GM10266 (cell line): ENCODE results near the gene CYSRT1.

Source experiments
- DNase-seq: peaks from one replicate; pipeline ENCODE4 v3.0.0; 2012; ENCODE audit errors: extremely low spot score
- TF ChIP-seq, protein P1 (sequence below): IDR thresholded peaks from 2 replicates; pipeline ENCODE4 v1.5.1; 2012; ENCODE audit warnings: mild to moderate bottlenecking, low read depth; ENCODE audit not compliant: control insufficient read depth, insufficient read depth; ENCODE audit errors: missing control alignments

The CYSRT1 gene

DNA sequence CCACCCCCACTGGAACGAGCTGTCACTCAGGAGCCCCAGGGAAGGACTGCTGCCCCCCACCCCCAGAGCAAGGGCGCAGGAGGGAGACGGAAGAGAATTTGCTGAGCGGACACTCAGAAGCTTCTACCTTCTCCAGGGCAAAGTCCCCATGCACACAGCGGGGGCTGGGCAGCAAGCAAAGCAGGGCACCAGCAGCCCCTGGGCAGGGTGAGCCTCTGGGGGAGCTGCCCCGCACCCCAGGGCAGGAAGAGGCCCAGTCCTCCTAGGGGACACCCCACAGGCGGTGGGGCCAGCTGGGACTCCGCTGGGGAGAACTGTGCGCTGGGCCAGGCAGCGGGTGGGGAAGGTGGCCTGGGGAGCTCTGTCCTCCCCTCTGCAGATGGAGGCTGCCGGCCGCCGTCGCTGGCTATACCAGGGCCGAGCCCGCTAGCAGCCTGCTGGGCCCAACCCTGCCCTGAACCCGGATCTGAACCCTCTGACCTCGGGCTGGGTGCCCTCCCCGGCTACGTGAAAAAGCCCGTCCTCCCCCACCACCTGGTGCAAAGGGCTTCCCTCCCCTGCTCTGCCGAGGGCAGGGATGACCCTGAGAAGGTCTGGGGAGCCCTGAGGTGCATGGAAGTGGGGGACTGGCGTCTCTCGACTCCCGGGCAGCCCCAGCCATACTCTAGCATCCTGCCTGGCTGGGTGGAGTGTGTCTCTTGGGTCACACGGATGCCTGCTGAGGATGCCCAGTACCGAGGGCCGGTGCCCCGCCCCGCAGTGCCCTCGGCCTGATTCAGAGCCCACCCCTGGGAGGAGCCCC, 5.1 kb downstream of the CYSRT1 start:
- TF ChIP-seq, protein P1, sequence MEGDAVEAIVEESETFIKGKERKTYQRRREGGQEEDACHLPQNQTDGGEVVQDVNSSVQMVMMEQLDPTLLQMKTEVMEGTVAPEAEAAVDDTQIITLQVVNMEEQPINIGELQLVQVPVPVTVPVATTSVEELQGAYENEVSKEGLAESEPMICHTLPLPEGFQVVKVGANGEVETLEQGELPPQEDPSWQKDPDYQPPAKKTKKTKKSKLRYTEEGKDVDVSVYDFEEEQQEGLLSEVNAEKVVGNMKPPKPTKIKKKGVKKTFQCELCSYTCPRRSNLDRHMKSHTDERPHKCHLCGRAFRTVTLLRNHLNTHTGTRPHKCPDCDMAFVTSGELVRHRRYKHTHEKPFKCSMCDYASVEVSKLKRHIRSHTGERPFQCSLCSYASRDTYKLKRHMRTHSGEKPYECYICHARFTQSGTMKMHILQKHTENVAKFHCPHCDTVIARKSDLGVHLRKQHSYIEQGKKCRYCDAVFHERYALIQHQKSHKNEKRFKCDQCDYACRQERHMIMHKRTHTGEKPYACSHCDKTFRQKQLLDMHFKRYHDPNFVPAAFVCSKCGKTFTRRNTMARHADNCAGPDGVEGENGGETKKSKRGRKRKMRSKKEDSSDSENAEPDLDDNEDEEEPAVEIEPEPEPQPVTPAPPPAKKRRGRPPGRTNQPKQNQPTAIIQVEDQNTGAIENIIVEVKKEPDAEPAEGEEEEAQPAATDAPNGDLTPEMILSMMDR, result no peak
- DNase-seq, result no peak

DNA sequence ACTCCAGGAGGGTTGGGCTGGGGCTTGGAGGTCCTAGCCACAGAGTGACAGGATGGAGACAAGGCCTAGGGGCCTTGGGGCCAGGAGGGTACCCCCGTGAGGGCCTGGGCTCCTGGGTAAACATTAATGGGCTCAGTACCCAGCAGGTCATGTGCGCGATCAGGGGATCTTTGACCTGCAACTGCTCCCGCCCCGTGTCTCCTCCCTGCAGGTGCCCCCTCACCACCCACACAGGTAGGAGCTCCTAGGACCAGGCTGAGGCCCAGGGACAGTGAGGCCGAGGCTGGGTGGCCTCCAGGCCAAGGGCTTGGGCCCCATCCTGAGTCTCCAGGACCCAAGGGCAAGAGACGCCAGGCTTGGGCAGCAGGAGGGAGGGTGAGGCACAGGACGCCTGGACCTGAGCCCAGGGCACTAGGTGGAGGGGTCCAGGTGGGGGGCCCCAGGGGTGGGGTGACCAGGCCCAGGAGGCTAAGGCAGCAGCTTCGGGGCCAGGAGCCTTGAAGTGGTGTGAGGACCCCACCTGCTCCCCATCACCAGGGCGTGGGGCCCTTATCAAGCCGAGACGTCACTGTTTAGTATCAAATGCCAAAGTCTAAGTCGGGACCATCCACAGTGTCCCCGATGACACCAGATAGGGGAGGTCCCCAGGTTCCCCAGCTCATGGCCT, 5.9 kb downstream of the CYSRT1 start, which contains the start of gene SLC34A3:
Gene SLC34A3, plus strand, starts transcription at position 197 of the 667 bp plus-strand sequence. CDS start 802 bp downstream, outside the sequence.
- no peak for DNase-seq

DNA sequence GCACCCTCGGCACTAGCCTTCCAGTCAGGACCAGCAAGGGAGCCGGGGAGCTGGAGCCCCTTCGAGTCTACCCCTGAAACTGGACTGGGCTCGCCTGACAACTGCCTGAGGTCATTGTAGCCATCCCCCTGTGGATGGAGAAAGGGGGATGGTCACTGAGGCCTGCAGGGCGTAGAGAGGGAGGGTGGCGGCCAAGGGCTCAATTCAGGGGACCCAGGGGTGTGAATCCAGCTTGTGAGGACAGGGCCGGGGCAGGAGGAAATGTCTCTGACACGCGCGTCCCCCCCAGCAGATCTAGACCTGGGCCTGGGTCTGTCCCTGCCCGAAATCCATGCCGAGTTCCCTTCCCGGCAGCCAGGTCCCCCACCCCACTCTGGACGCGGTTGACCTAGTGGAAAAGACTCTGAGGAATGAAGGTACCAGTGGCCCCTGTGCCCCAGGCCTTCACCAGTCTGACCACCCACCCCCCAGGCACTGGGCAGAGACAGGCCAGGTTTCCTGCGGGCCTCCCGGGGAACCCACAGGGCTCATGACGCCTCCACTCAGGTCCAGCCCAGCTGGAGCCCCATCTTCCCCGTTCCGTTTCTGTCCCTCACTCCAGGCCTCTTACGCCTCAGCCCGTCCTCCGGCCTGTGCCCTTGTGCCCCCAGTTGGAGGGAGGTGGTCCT, 6.5 kb downstream of the CYSRT1 start:
- no peak for DNase-seq
- TF ChIP-seq, protein P1, result no peak

More for the DNA sequence above, 5.9 kb downstream of the CYSRT1 start, which contains the start of gene SLC34A3:
- TF ChIP-seq, protein P1, result no peak

DNA sequence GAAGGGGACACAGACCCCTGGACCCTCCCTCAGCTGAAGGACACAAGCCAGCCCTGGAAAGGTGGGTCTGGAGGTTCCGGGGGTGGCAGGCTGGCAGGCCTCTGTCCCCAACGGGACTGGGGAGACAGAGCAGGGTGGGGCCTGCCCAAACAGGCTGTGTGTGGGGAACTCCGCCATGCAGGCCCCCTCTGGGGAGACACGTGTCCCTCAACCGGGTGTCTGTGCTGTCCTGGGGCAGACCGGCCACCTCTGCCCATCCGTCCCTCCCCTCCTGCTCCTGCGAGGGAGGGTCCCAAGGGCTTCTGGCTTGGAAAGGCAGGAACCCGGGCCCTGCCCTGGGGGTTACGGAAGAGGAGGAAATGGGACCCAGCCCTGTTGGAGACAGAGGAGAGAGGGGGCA, 7.1 kb downstream of the CYSRT1 start:
- no peak for DNase-seq
- TF ChIP-seq, protein P1, result no peak

DNA sequence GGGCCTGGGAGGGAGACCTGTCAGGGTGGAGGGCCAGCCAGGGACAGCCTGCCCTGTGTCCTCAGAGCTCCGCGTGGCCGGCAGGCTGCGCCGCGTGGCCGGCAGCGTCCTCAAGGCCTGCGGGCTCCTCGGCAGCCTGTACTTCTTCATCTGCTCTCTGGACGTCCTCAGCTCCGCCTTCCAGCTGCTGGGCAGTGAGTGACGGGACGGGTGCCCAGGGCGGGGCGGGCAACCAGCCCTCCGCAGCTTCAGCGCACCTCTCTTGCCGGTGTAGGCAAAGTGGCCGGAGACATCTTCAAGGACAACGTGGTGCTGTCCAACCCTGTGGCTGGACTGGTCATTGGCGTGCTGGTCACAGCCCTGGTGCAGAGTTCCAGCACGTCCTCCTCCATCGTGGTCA, 7.5 kb downstream of the CYSRT1 start:
- TF ChIP-seq, protein P1, result no peak
- no peak for DNase-seq

DNA sequence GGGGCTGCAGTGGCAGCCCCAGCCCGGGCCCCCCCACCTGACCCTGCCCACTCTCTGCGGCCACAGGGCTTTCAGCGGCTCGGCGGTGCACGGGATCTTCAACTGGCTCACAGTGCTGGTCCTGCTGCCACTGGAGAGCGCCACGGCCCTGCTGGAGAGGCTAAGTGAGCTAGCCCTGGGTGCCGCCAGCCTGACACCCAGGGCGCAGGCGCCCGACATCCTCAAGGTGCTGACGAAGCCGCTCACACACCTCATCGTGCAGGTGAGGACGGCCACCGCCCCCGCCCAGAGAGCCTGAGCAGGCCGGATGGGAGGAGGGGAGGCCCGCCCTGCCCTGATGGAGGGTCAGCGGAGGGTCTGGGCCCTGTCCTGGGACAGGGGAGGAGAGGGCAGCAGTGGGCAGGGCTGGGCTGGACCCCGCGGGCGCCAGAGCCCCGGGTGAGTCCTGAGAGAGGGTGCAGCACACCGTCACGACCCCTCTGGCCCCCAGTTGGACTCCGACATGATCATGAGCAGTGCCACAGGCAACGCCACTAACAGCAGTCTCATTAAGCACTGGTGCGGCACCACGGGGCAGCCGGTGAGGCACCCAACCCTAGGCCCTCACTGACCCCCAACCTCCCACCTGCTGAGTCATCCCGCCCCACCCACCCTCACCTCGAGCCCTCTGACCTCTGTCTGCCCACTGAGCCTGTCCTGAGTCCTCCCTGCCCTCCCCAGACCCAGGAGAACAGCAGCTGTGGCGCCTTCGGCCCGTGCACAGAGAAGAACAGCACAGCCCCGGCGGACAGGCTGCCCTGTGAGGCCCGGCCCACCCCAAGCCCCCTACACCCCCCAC, 8.4 kb downstream of the CYSRT1 start:
- TF ChIP-seq, protein P1, result no peak
- DNase-seq, result no peak
